Left lobe of liver (tissue), 2 donors: Measurements from ENCODE around the gene SORCS2. TPM values are rescaled to one million over a fixed set of nuclear protein-coding genes. Genes with fewer than 3 reads are reported as not detected.

Source experiments
- ATAC-seq: fragments of 200-7000 bp; cut with Tn5 transposase; one replicate; pipeline ENCODE4 v1.9.1; 2020; ENCODE audit warnings: mild to moderate bottlenecking, moderate library complexity
- DNase-seq: peaks from one replicate; pipeline ENCODE4 v3.0.0-alpha.2; 2020; ENCODE audit warnings: low spot score
- total RNA-seq: library from RNA; stranded (reverse); gene quantifications from one replicate; pipeline ENCODE4 v1.2.1, GENCODE V29; 2021
- donor health status: DM: no; HTN: no; CAD: no; lungs with moderate emphysema.
- donor health status: DM: no; HTN: yes; CAD: no.

SORCS2 gene
- total RNA-seq, 1 donor from 2014 or later, result 0.35 TPM

GRCh38 chr4:7315286-7315685, 122.9 kb downstream of the SORCS2 start:
- no peak for DNase-seq

GRCh38 chr4:7315935-7316334, 123.6 kb downstream of the SORCS2 start:
- ATAC-seq (no peak), DNase-seq (no peak)

More at GRCh38 chr4:7315286-7315685, 122.9 kb downstream of the SORCS2 start:
- no peak for ATAC-seq

- ATAC-seq, result no peak
- DNase-seq, result no peak
These were observed 126.7 kb downstream of the SORCS2 start for GRCh38 chr4:7319024-7319423.

GRCh38 chr4:7320206-7320797, 128.0 kb downstream of the SORCS2 start:
- DNase-seq (no peak), ATAC-seq (no peak)

- ATAC-seq, result no peak
- DNase-seq, result no peak
These were observed 130.0 kb downstream of the SORCS2 start for GRCh38 chr4:7322166-7322991.

- ATAC-seq, result no peak
- DNase-seq, result no peak
These were observed 131.1 kb downstream of the SORCS2 start for GRCh38 chr4:7323461-7323871.

- no peak for DNase-seq
- ATAC-seq, result no peak
These were observed 131.7 kb downstream of the SORCS2 start for GRCh38 chr4:7323872-7324650.

GRCh38 chr4:7324651-7325121, 132.3 kb downstream of the SORCS2 start:
- no peak for DNase-seq
- no peak for ATAC-seq

- DNase-seq (no peak), ATAC-seq (no peak)
These were observed 133.2 kb downstream of the SORCS2 start for GRCh38 chr4:7325541-7325940.

GRCh38 chr4:7326306-7326692, 134.0 kb downstream of the SORCS2 start:
- DNase-seq, result no peak
- ATAC-seq, result no peak

- DNase-seq, result no peak
- peak; percentile 54 for ATAC-seq
These were observed 134.5 kb downstream of the SORCS2 start for GRCh38 chr4:7326693-7327340.

GRCh38 chr4:7327341-7327885, 135.1 kb downstream of the SORCS2 start:
- no peak for ATAC-seq
- no peak for DNase-seq

GRCh38 chr4:7328162-7328912, 136.0 kb downstream of the SORCS2 start:
- DNase-seq, result no peak

GRCh38 chr4:7328913-7329638, 136.7 kb downstream of the SORCS2 start:
- DNase-seq (no peak), ATAC-seq (no peak)

More at GRCh38 chr4:7328162-7328912, 136.0 kb downstream of the SORCS2 start:
- ATAC-seq, result no peak

GRCh38 chr4:7330031-7330596, 137.8 kb downstream of the SORCS2 start:
- ATAC-seq (no peak), DNase-seq (no peak)

- DNase-seq (no peak), ATAC-seq (no peak)
These were observed 138.7 kb downstream of the SORCS2 start for GRCh38 chr4:7330811-7331681.

GRCh38 chr4:7331682-7332000, 139.3 kb downstream of the SORCS2 start:
- DNase-seq, result no peak
- ATAC-seq, result no peak
